DND-41 (cell line): ENCODE data around the gene C10orf90.

ENCODE experiments used
- ATAC-seq: fragments of 200-7000 bp; cut with Tn5 transposase; 3 replicates; pipeline ENCODE4 v1.9.1; 2021; ENCODE audit warnings: low read depth; ENCODE audit not compliant: insufficient read depth
- DNase-seq: peaks from one replicate; pipeline ENCODE4 v3.0.0-alpha.2; 2020
- H2AFZ ChIP-seq: 2 replicates; pipeline ENCODE4 v1.6.0; 2012; ENCODE audit warnings: low read depth, low read length
- H3K27ac ChIP-seq: 2 replicates; pipeline ENCODE4 v1.5.1; 2012; ENCODE audit warnings: low read length, inconsistent platforms
- H3K27me3 ChIP-seq: fragments of 200-600 bp; sonication (generic); 2 replicates; pipeline ENCODE4 v1.6.0; 2012; ENCODE audit warnings: low read length, mild to moderate bottlenecking, inconsistent platforms; ENCODE audit not compliant: insufficient read depth, poor library complexity
- H3K36me3 ChIP-seq: 2 replicates; pipeline ENCODE4 v1.5.1; 2012; ENCODE audit warnings: low read length, inconsistent platforms; ENCODE audit not compliant: insufficient read depth
- H3K4me1 ChIP-seq: 2 replicates; pipeline ENCODE4 v1.5.1; 2012; ENCODE audit warnings: mild to moderate bottlenecking, low read length; ENCODE audit not compliant: insufficient read depth
- H3K4me2 ChIP-seq: 2 replicates; pipeline ENCODE4 v1.6.0; 2012; ENCODE audit warnings: mild to moderate bottlenecking, moderate library complexity, low read length, inconsistent platforms; ENCODE audit not compliant: insufficient read depth
- H3K4me3 ChIP-seq, 2 experiments: fragments of 200-600 bp in 1 of 2; shearing (Covaris generic) in 1 of 2; 2 replicates each; pipeline ENCODE4 v1.5.1; 2012 to 2016; ENCODE audit warnings: inconsistent platforms in 2 of 2, low read length in 2 of 2, mild to moderate bottlenecking in 2 of 2, low read depth in 1 of 2, moderate library complexity in 1 of 2
- H3K79me2 ChIP-seq: 2 replicates; pipeline ENCODE4 v1.6.0; 2012; ENCODE audit warnings: low read length, inconsistent platforms; ENCODE audit not compliant: insufficient read depth
- H3K9ac ChIP-seq: 2 replicates; pipeline ENCODE4 v1.6.0; 2012; ENCODE audit warnings: low read depth, mild to moderate bottlenecking, inconsistent platforms, low read length, moderate library complexity
- H3K9me3 ChIP-seq: 2 replicates; pipeline ENCODE4 v1.5.1; 2012; ENCODE audit warnings: low read length, moderate library complexity, mild to moderate bottlenecking, inconsistent platforms; ENCODE audit not compliant: insufficient read depth, severe bottlenecking
- H4K20me1 ChIP-seq: 2 replicates; pipeline ENCODE4 v1.6.0; 2012; ENCODE audit warnings: low read length; ENCODE audit not compliant: insufficient read depth
- EZH2 ChIP-seq: IDR thresholded peaks from 3 replicates; pipeline ENCODE4 v1.6.1; 2012; ENCODE audit warnings: borderline replicate concordance, low read depth, mild to moderate bottlenecking, moderate library complexity, low read length, inconsistent platforms; ENCODE audit not compliant: severe bottlenecking
- TF ChIP-seq, protein P1 (sequence below): IDR thresholded peaks from 2 replicates; pipeline ENCODE4 v1.5.1; 2012; ENCODE audit warnings: borderline replicate concordance, low read length, moderate library complexity, mild to moderate bottlenecking; ENCODE audit not compliant: poor library complexity, severe bottlenecking; ENCODE audit errors: extremely low read depth

Gene C10orf90

DNA sequence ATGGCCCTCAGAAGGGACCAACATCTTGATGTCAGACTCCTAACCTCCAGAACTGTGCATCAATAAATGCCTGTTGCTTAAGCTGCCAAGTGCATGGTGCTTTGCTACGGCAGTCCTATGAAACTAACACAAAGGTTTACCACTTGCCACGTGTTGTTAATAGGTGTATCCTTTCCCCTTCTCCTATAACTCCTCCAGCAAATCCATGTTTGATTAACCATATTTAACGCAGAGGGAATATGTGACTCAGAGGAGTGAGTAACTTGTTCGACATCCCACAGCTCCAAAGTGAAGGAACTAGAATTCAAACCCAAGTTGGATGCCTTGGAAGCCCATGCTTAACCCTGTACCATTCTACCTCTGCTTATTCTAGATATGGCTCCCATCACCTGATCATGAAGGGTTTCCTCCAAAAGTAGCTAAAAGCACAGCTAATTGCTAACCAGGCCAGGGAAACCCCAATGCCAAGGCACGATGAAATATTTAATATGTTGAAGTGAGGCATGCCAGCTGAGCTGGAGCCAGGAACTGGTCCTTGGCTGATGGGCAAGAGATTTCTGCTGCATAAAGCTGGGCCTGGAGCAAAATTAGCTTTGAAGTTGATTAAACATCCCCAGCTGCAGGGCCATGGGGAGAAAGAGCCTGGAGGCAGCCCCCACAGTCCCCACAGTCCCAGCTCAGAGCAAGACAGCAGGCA lies 131.9 kb downstream of the C10orf90 start:
- Histone ChIP-seq H3K4me3 (no peak overlapping the region), H4K20me1 (no peaks in the 10 kb centered on the region), H3K4me2 (no peak overlapping the region), H3K9ac (no peak overlapping the region), H3K79me2 (no peaks in the 10 kb centered on the region), H3K36me3 (no peaks in the 10 kb centered on the region), H3K4me1 (no peaks in the 10 kb centered on the region), H2AFZ (no peak overlapping the region), H3K9me3 (no peaks in the 10 kb centered on the region), H3K27ac (no peak overlapping the region), H3K27me3 (no peaks in the 10 kb centered on the region)
- ATAC-seq (no peak), DNase-seq (no peak)
- TF ChIP-seq, protein P1, sequence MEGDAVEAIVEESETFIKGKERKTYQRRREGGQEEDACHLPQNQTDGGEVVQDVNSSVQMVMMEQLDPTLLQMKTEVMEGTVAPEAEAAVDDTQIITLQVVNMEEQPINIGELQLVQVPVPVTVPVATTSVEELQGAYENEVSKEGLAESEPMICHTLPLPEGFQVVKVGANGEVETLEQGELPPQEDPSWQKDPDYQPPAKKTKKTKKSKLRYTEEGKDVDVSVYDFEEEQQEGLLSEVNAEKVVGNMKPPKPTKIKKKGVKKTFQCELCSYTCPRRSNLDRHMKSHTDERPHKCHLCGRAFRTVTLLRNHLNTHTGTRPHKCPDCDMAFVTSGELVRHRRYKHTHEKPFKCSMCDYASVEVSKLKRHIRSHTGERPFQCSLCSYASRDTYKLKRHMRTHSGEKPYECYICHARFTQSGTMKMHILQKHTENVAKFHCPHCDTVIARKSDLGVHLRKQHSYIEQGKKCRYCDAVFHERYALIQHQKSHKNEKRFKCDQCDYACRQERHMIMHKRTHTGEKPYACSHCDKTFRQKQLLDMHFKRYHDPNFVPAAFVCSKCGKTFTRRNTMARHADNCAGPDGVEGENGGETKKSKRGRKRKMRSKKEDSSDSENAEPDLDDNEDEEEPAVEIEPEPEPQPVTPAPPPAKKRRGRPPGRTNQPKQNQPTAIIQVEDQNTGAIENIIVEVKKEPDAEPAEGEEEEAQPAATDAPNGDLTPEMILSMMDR: no peak
- TF ChIP-seq EZH2: no peak

DNA sequence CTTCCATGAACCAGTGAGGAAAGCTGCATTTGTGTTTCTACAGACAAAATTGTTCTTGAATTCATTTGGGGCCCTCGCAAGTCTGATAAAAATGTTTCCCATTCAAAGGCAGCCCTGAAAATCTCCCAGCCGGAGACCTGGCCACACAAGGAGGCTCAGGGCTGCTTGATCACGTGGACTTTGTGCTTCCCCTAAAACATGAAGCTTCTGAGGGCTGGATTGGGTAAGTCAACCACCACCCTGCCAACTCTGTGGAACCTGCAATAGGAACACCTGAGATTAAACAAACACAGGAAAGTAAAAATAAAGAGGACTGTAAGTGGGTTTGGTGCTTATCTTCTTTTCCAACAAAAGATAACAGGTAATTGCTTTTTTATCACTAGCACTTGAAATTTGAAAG lies 133.8 kb downstream of the C10orf90 start:
- ATAC-seq: no peak
- H3K79me2 ChIP-seq: no peaks in the 10 kb centered on the region
- TF ChIP-seq EZH2: no peak
- TF ChIP-seq, protein P1: no peak
- H3K9ac ChIP-seq: no peak overlapping the region
- no peak overlapping the region for H3K4me2 ChIP-seq
- H3K27ac ChIP-seq: no peak overlapping the region
- no peaks in the 10 kb centered on the region for H3K4me1 ChIP-seq
- no peaks in the 10 kb centered on the region for H3K36me3 ChIP-seq
- no peaks in the 10 kb centered on the region for H4K20me1 ChIP-seq
- H3K4me3 ChIP-seq: no peak overlapping the region
- no peak overlapping the region for H2AFZ ChIP-seq
- no peaks in the 10 kb centered on the region for H3K9me3 ChIP-seq
- H3K27me3 ChIP-seq: no peaks in the 10 kb centered on the region
- DNase-seq: no peak

DNA sequence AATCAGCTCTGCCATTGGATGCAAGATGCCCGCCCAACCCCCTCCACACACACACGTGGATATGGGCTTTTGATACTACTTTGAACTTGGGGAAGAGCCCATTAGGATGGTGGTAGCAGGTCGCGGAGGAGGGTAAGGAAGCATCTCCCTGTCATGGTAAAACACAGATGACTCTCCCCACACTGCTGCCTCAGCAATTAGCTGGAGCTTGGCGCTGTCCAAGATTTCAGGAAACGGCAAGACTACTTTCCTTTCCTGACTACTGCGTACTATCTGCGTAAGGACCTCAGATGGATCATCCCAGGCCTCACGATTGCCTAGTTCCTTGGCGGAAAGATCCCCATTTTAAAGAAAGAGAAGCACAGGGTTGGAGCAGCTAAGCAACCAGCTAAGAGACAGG lies 134.3 kb downstream of the C10orf90 start:
- Histone ChIP-seq H2AFZ (no peak overlapping the region), H3K36me3 (no peaks in the 10 kb centered on the region), H3K4me1 (no peaks in the 10 kb centered on the region), H3K27me3 (no peaks in the 10 kb centered on the region), H4K20me1 (no peaks in the 10 kb centered on the region), H3K4me3 (no peak overlapping the region), H3K27ac (no peak overlapping the region), H3K9ac (no peak overlapping the region), H3K9me3 (no peaks in the 10 kb centered on the region), H3K79me2 (no peaks in the 10 kb centered on the region), H3K4me2 (no peak overlapping the region)
- ATAC-seq: no peak
- no peak for DNase-seq
- TF ChIP-seq, protein P1: no peak
- no peak for TF ChIP-seq EZH2
